ENCODE data around the gene OOSP4B.

Gene OOSP4B

GRCh38 chr11:60080535-60080934, 63.6 kb downstream of the OOSP4B start:
- H3K36me3 ChIP-seq (ENCODE audit: control insufficient read depth in 2 of 2, insufficient read depth in 2 of 2, low read length in 2 of 2), result no peaks in the 10 kb centered on the region
- H3K27ac ChIP-seq (ENCODE audit: low read depth in 2 of 2, low read length in 2 of 2), result no peak overlapping the region
- no peaks in the 10 kb centered on the region for H3K4me1 ChIP-seq (ENCODE audit: control insufficient read depth in 2 of 2, insufficient read depth in 2 of 2, low read length in 2 of 2)
- H3K4me3 ChIP-seq (ENCODE audit: low read length in 2 of 2), result no peak overlapping the region
- peaks cover 0 to 2% of the 10 kb centered on the region in 2 donors for H3K27me3 ChIP-seq (ENCODE audit: control insufficient read depth in 2 of 2, insufficient read depth in 2 of 2, low read length in 2 of 2)
- H3K9me3 ChIP-seq (ENCODE audit: control insufficient read depth in 2 of 2, low read length in 2 of 2), result no peaks in the 10 kb centered on the region
- H3K9ac ChIP-seq (ENCODE audit: low read depth in 1 of 2, low read length in 2 of 2), result no peak overlapping the region

Data from mucosa of rectum (tissue), 2 donors.